ENCODE data around the gene RNF182. TPM values are rescaled to one million over a fixed set of nuclear protein-coding genes. Genes with fewer than 3 reads are reported as not detected.

The RNF182 gene
- total and polyA plus RNA-seq, 10 of the 15 experiments (the other 5 are each of a cell fraction or from before 2014, with no cell fraction given) = not detected

DNA sequence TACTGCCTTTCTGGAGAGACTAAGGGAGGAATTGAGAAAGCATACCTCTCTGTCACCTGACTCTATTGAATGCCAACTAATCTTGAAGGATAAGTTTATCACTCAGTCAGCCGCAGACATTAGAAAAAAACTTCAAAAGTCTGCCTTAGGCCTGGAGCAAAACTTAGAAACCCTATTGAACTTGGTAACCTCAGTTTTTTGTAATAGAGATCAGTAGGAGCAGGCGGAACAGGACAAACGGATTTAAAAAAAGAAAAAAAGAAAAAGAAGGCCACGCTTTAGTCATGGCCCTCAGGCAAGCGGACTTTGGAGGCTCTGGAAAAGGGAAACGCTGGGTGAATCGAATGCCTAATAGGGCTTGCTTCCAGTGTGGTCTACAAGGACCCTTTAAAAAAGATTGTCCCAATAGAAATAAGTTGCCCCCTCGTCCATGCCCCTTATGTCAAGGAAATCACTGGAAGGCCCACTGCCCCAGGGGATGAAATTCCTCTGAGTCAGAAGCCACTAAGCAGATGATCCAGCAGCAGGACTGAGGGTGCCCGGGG lies 43.1 kb upstream of the RNF182 start:
- DNase-seq (ENCODE audit: low read depth, low spot score) = no peak
- Histone ChIP-seq H3K9me3 (replicated peaks; ENCODE audit: control insufficient read depth, insufficient read depth, low read length) (no peaks in the 10 kb centered on the region; the same call in 2 of the 3 replicates), H3K9ac (ENCODE audit: control insufficient read depth, insufficient read depth, low read length) (no peak overlapping the region), H3K4me1 (ENCODE audit: control insufficient read depth, insufficient read depth, low read length) (no peaks in the 10 kb centered on the region), H3K36me3 (ENCODE audit: control insufficient read depth in 2 of 2, insufficient read depth in 2 of 2, low read length in 1 of 2) (no peaks in the 10 kb centered on the region), H4K20me1 (ENCODE audit: control insufficient read depth, insufficient read depth) (no peaks in the 10 kb centered on the region), H2AFZ (ENCODE audit: control insufficient read depth, low read depth, low read length) (no peak overlapping the region), H3K79me2 (ENCODE audit: control insufficient read depth, insufficient read depth, low read length) (no peaks in the 10 kb centered on the region), H3K27ac (ENCODE audit: control insufficient read depth, insufficient read depth) (no peak overlapping the region), H3K4me2 (ENCODE audit: control insufficient read depth, insufficient read depth) (no peak overlapping the region), H3K4me3 (no peak overlapping the region), H3K27me3 (replicated peaks in 1 of 2; ENCODE audit: control insufficient read depth in 2 of 2, insufficient read depth in 2 of 2, low read length in 1 of 2) (no peaks in the 10 kb centered on the region; a peak in 1 of 4 replicates)
- POLR2A ChIA-PET = no interaction called here
- WGBS (ENCODE audit: insufficient coverage, insufficient replicate concordance, low lambda C conversion rate, missing lambda C conversion rate) = 35% methylated on average over 9 of the region's 9 CpGs
- no peak for FAIRE-seq
- intact Hi-C loops (cut with micrococcal nuclease; ENCODE audit: unreplicated experiment) = no loop called here
- SMC1A ChIA-PET (ENCODE audit: uncharacterized antibody, unreplicated experiment) = no interaction called here
- no peak for TF ChIP-seq ZZZ3 (IDR thresholded peaks at IDR 0.05; ENCODE audit: control insufficient read depth, insufficient read length, low read depth)
- TF ChIP-seq, protein P1, sequence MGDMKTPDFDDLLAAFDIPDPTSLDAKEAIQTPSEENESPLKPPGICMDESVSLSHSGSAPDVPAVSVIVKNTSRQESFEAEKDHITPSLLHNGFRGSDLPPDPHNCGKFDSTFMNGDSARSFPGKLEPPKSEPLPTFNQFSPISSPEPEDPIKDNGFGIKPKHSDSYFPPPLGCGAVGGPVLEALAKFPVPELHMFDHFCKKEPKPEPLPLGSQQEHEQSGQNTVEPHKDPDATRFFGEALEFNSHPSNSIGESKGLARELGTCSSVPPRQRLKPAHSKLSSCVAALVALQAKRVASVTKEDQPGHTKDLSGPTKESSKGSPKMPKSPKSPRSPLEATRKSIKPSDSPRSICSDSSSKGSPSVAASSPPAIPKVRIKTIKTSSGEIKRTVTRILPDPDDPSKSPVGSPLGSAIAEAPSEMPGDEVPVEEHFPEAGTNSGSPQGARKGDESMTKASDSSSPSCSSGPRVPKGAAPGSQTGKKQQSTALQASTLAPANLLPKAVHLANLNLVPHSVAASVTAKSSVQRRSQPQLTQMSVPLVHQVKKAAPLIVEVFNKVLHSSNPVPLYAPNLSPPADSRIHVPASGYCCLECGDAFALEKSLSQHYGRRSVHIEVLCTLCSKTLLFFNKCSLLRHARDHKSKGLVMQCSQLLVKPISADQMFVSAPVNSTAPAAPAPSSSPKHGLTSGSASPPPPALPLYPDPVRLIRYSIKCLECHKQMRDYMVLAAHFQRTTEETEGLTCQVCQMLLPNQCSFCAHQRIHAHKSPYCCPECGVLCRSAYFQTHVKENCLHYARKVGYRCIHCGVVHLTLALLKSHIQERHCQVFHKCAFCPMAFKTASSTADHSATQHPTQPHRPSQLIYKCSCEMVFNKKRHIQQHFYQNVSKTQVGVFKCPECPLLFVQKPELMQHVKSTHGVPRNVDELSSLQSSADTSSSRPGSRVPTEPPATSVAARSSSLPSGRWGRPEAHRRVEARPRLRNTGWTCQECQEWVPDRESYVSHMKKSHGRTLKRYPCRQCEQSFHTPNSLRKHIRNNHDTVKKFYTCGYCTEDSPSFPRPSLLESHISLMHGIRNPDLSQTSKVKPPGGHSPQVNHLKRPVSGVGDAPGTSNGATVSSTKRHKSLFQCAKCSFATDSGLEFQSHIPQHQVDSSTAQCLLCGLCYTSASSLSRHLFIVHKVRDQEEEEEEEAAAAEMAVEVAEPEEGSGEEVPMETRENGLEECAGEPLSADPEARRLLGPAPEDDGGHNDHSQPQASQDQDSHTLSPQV (IDR thresholded peaks at IDR 0.05) = no peak
- no peak for TF ChIP-seq RBBP5 (conservative IDR thresholded peaks at IDR 0.05)
- BruUV-seq (replicated peaks) = no TSS peak
- in situ Hi-C loops (cut with MboI) = no loop called here
- CTCF ChIA-PET = no interaction called here
- RAD21 ChIA-PET (ENCODE audit: unreplicated experiment) = no interaction called here
- no peak for ATAC-seq

DNA sequence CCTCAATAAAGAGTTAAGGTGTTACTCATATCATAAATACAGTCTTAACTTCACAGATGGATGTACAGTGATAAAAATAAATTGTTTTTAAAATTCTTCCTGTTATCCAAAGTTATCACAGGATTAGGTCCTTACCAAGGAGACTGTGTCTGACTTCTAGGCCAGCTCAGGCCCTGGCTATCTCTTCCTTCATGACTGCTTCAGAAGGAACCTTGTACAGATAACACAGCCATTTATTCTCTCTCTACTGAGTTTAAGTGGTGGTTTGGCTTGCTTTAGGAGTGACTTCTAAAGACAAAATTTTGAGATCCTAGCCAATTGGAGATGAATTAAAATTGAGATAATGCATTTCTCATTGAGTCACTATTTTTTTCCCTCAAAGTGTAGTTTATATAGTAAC lies 40.8 kb upstream of the RNF182 start:
- SMC1A ChIA-PET (ENCODE audit: uncharacterized antibody, unreplicated experiment) = no interaction called here
- H3K4me2 ChIP-seq (ENCODE audit: control insufficient read depth, insufficient read depth) = no peak overlapping the region
- RAD21 ChIA-PET (ENCODE audit: unreplicated experiment) = no interaction called here
- in situ Hi-C loops (cut with MboI) (no loop called here), intact Hi-C loops (cut with micrococcal nuclease; ENCODE audit: unreplicated experiment) (no loop called here)
- no peaks in the 10 kb centered on the region for H3K4me1 ChIP-seq (ENCODE audit: control insufficient read depth, insufficient read depth, low read length)
- BruUV-seq (replicated peaks) = no TSS peak
- no peaks in the 10 kb centered on the region for H3K36me3 ChIP-seq (ENCODE audit: control insufficient read depth in 2 of 2, insufficient read depth in 2 of 2, low read length in 1 of 2)
- no peak for FAIRE-seq
- POLR2A ChIA-PET = no interaction called here
- H4K20me1 ChIP-seq (ENCODE audit: control insufficient read depth, insufficient read depth) = no peaks in the 10 kb centered on the region
- H3K27ac ChIP-seq (ENCODE audit: control insufficient read depth, insufficient read depth) = no peak overlapping the region
- CTCF ChIA-PET = interaction anchor here (1.4 to 3.2 kb wide), 2 partner anchors 10 to 24 kb away, joined by 5 to 12 read pairs; no protein-coding TSS in a partner anchor
- no peak for DNase-seq (ENCODE audit: low read depth, low spot score)
- H3K9ac ChIP-seq (ENCODE audit: control insufficient read depth, insufficient read depth, low read length) = no peak overlapping the region
- H3K79me2 ChIP-seq (ENCODE audit: control insufficient read depth, insufficient read depth, low read length) = no peaks in the 10 kb centered on the region
- no peak for ATAC-seq
- no peaks in the 10 kb centered on the region; a peak in 1 of 4 replicates for H3K27me3 ChIP-seq (replicated peaks in 1 of 2; ENCODE audit: control insufficient read depth in 2 of 2, insufficient read depth in 2 of 2, low read length in 1 of 2)
- H3K4me3 ChIP-seq = no peak overlapping the region
- no peak overlapping the region for H2AFZ ChIP-seq (ENCODE audit: control insufficient read depth, low read depth, low read length)
- TF ChIP-seq GABPA (IDR thresholded peaks at IDR 0.05; ENCODE audit: low read depth) (no peak), SMAD5 (IDR thresholded peaks at IDR 0.05; ENCODE audit: low read depth) (no peak), SRF (IDR thresholded peaks at IDR 0.05; ENCODE audit: low read depth in 2 of 2, low read length in 2 of 2) (no peak), HDGF (IDR thresholded peaks at IDR 0.05) (no peak), YY1 (IDR thresholded peaks at IDR 0.05; ENCODE audit: low read depth, low read length) (no peak)
- TF ChIP-seq, protein P2, sequence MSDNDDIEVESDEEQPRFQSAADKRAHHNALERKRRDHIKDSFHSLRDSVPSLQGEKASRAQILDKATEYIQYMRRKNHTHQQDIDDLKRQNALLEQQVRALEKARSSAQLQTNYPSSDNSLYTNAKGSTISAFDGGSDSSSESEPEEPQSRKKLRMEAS (IDR thresholded peaks at IDR 0.05; ENCODE audit: low read depth, low read length) = no peak
- H3K9me3 ChIP-seq (replicated peaks; ENCODE audit: control insufficient read depth, insufficient read depth, low read length) = no peaks in the 10 kb centered on the region
